NK-92 treated with Interleukin-12 subunit alpha and Interleukin-12 subunit beta, amount 100 ng/mL, for 24 hours (cell line): ENCODE results near the gene TTPAL.

ENCODE experiments used
- DNase-seq: peaks from one replicate; lab custom pipeline; 2025; lab: John Stamatoyannopoulos, UW

TTPAL gene

DNA sequence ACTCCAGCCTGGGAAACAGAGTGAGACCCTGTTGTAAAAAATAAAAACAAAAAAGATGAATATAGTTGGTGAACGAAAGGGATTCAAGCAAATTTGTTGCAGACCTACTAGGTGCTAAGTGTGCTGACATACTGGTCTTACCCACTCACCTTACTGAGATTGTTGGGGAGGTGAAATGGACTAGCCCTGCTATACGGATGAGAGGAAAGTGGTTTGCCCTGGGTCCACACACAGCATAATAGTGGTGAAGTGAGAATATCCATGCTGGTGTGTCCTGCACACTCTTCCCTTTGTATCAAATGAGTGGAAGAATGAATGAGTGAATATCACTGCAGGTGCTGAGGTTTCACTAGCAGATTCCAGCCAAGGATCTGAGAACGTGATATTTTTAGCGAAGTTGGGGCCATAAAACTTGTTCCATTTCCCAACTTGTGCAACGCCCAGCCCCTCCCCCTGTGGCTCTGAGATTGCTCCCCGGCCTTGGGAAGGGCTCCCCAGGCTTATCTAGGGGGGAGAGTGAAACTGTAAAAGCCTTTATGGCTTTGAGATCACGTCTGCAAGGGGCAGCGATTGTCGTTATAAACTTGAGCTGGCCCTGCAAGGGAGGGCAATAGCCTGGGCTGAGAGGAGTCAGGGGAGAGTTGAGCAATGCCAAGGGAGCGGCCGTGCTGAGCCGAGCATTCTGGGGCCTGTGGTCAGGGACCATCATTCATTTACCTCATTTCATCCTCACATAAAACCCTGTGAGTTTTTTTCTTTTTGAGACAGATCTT is 33.2 kb upstream of the TTPAL start:
- no peak for DNase-seq

- DNase-seq, result no peak
Measured at GRCh38 chr20:44445742-44446710, 29.6 kb upstream of the TTPAL start.

DNA sequence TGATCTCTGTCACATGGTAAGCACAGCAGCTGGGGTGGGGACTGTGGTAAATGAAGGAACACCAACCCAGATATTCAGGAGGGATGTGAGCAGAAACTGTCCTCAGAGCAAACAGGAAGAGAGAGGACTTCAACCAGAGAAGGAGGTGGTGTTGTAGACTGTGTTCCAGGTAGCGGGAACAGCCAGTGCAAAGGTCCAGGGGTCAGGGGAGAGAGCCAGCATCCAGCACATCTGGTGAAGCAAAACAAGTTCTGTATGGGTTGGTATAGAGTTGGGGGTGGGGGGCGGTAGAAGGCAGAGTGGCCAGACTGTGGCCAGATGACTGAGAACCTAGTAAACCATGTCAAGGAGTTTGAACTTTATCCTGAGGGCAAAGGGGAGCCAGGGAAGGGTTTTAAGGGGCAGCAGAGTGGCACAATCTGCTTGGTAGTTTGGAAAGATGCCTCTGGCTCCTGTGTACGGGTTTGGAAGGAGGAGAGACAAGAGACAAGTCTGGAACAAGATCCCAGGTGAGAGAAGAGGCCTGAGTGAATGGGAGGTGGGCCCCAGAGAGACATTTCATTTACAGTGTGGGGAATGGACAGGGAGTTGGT is 27.8 kb upstream of the TTPAL start:
- no peak for DNase-seq

- DNase-seq, result no peak
Measured at GRCh38 chr20:44448753-44449546, 26.7 kb upstream of the TTPAL start.

DNA sequence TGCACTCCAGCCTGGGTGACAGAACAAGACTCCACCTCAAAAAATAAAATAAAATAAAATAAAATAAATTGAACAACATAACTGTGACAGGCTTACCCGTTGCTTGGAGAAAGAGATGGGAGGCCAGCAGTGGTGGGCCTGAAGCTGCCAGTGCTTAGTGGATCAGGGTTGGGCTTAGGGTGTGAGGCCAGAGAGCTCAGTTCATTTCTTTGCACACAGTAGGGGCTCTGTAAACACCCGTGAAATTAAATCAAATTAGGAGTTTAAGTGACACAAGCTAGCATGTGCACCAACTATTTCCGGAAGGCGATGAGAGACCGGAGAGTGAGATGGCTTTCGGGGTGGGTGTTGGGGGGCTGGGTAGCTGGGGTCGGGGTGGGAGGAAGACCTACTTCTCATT is 25.8 kb upstream of the TTPAL start:
- DNase-seq, result no peak

DNA sequence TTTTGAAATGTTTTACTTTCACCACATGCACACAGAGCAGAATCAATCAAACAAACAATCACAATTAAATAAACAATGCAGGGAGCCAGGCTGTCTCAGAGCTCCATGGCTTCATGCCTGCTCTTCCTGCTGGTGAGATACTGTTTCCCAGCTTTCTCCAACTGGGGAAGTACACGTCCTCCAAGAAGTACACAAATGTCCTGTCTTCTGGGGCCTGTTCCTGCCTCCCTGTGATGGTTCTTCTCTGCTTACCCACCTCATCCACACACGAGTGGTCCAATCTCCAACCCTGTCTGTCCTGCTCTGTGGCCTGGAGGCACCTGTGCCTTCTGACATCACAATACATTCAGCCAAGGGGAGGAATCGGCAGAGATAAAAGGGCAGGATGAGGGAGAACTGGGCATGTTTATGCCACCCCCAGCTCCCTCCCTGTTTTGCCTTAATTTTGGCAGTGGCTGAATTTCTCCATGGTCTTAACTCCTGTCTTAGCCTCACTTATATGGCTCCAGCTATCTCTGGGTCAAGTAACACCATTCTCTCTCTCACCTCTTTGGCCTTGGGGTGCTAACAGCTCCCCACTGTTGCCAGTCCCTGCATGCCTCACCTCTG is 25.3 kb upstream of the TTPAL start:
- DNase-seq, result no peak

DNA sequence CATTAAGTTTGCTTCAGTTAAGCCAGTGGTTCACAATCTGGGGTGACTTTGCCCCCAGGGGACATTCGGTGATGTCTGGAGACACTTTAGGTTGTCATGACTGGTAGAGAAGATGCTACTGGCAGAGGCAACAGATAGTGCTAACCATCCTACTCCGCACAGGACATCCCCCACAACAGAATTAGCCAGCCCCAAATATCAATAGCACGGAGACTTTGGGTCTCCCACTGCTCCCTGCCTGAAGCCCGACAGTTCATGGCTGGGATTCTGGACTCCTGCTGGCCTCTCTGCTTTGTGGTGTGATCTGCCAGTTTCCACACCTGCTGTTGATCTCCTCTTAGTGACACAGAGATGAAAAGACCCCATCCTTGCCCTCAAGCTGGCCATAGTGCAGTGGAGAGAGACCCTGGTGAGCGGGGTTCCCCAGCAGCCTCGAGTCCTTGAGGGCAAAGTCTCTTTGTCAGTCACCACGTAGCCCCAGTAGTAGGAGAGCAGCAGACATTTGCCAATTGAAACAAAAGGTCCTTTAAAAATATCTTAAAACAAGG is 24.7 kb upstream of the TTPAL start:
- no peak for DNase-seq

DNA sequence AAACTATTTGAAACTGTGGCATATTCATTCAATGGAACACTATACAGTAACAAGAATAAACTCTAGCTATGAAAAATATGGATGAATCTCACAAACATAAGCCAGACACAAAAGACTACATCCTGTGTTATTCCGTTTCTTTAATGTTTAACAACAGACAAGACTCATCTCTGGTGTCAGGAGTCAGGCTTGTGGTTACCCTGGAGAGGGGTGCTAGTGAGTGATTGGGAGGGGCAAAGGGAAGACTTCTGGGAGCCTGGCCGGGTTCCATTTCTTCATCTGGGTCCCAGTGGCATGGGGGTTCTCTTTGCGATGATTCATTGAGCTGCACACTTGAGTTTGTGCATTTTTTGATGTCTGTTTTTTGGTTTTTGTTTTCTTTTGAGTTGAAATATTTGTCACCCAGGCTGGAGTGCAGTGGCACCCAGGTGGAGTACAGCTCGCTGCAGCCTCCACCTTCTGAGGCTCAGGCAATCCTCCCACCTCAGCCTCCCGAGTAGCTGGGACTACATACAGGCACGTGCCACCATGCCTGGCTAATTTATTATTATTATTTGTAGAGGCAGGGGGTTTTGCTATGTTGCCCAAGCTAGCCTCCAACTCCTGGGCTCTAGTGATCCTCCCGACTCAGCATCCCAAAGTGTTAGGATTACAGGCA is 21.2 kb upstream of the TTPAL start:
- no peak for DNase-seq

GRCh38 chr20:44455126-44455525 is 20.5 kb upstream of the TTPAL start:
- no peak for DNase-seq

DNA sequence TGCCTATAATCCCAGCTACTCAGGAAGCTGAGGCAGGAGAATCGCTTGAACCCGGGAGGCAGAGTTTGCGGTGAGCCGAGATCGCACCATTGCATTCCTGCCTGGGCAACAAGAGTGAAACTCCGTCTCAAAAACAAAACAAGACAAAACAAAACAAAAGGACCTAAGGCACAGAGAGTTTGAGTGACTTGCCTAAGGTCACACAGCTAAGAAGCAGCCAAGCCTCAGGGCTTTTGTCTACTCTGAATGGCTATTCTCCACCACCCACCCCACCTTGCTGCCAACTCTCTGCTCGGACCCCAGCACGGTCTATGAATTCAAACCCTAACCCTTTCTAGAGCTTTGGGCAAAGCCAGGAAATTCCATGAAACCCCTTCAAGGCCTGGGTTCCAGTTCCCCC is 19.1 kb upstream of the TTPAL start:
- no peak for DNase-seq

- DNase-seq, result no peak
Measured at GRCh38 chr20:44457016-44457415, 18.7 kb upstream of the TTPAL start.

DNA sequence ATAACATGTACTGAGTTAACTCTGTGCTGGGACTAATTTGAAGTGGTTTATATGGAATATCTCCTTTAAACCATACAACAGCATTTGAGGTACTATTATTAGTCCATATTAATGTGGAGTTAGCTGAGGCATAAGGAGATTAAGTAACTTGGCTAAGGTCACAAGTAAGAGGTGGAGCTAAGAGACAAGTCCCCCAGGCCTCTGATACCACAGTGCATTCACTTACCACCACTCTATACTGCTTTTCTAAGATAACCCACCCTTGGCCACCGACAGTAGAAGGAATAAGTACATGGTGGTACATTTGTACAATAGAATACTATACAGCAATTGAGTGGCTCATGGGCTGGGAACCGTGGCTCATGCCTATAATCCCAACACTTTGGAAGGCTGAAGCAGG is 16.4 kb upstream of the TTPAL start:
- no peak for DNase-seq

GRCh38 chr20:44460795-44461141 is 14.9 kb upstream of the TTPAL start:
- no peak for DNase-seq

DNA sequence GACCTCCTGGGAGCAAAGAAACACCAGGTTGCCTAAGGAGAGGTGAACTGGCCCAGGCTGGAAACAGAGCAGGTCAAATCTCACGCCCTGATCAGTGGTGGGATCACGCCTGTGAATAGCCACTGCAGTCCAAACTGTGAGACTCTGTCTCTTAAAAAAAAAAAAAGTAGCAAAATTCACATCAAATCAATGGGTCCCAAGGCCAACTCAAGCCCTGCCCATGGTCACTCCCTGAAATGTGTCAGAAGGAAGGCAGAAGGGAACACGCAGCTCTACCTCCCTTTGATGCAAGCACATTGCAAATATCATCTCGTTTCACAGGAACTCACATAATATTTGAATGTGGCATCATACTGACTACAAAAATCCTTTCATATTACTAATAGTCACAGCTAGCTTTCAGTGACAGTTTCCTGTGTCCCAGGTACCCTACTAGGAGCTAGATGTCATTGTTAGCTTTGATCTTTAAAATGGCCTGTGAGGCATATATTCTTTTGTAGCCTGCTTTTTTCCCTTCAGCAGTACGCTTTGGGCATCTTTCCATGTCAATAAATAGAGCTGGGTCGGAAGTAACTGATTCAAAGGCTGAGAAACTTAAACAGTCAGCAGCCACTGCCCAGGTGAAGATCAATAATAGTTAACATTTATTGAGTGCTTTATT is 14.4 kb upstream of the TTPAL start:
- DNase-seq, result no peak

- no peak for DNase-seq
Measured at GRCh38 chr20:44461803-44462174, 13.9 kb upstream of the TTPAL start.

GRCh38 chr20:44463466-44463865 is 12.2 kb upstream of the TTPAL start:
- no peak for DNase-seq

DNA sequence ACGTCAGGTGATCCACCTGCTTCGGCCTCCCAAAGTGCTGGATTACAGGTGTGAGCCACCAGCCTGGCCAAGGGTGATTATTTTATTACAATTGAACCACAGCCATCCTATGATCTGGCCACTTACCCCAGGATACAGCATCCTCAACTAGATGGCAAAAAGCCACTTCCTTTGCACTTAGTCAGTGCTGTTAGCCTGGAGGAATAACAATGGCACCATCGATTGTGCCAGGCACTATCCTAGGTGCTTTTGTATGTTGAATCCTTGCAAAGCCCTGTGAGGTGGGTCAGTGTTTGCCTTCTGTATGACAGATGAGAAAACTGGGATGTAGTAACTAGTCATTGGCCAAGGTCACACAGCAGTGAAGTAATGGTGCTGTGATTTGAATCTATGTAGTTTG is 11.2 kb upstream of the TTPAL start:
- DNase-seq, result no peak

GRCh38 chr20:44465001-44465560 is 10.6 kb upstream of the TTPAL start:
- no peak for DNase-seq

GRCh38 chr20:44467289-44467883 is 8.3 kb upstream of the TTPAL start:
- no peak for DNase-seq
